ENCODE data around the gene TUG1.
A peak's percentile ranks its signal among the peaks of the same experiment; 100 is the strongest.

Gene TUG1

DNA sequence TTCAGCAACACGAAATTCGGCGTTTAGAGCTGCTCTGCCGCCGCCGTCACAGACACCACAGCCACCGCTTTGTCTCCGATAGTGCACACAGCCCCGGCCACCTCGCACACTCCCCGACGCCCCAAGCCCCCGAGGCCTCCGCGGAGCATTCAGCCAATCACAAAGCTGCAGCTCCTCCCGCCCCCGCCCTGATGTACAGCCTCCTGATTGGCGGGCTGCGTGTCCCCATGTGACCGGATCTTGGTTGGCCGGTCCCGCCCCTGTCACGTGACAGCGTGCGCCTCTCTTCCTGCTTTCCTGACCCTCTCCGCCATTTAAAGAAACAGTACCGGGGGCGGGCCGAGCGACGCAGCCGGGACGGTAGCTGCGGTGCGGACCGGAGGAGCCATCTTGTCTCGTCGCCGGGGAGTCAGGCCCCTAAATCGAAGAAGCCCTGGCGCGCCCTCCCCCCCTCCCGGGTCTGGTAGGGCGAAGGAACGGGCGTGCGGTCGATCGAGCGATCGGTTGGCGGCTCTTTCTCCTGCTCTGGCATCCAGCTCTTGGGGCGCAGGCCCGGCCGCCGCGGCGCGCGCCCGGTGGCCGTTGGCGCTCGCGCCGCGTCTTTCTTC lies at the start of gene TUG1:
Gene TUG1 (plus strand): TSS at position 342 of the 608 bp plus-strand sequence.
- DNase-seq, result peak; percentile 98

DNA sequence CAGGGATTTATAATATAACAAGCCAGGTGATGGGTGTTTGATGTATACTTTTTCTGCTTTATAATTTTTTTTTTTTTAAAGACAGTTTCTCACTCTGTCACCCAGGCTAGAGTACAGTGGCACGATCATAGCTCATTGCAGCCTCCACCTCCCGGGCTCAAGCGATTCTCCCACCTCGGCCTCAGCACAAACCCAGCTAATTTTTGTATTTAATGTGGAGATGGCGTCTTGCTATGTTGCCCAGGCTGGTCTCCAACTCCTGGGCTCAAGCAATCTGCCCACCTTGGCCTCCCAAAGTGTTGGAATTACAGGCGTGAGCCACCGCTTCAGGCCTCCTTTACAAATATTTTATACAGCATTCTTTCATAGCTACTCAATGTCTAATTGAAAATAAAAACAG lies 49.1 kb upstream of the TUG1 start:
- DNase-seq, result no peak

DNA sequence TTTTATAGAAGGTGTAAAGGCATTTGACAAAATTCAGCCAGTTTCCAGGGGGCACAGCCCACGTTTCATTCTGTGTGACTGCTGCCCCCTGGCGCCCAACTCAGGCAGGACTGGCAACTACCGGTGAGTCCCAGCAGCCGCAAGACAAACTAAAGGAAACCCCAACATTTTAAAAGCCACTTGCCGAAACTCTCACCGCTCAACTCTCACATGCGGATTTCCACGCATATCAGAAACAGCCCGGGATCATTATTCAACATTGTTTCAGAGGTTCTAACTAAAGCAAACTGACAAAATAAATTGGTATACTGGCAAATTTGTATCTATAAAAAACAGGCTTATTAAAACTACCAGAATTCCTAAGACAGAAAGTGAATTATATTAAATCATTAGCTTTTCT lies 48.7 kb upstream of the TUG1 start:
- peak; percentile 70 for DNase-seq

DNA sequence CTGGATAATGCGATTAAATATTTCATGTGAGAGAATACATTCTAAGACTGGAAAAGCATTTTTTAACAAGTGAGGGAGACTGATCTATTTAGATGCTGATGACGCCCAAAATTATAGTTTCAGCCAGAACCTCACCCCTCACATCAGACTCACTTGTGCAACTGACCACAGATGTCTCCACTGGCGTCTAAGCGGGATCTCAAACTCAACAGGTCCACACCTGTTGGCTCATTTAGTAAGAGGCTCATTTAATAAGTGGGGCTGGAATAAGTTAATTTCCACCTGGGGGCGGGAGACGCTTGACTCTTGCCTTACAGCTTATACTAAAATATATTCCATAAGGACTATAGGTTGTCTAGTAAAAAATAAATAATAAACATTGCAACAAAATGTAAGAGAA lies 48.0 kb upstream of the TUG1 start:
- no peak for DNase-seq

DNA sequence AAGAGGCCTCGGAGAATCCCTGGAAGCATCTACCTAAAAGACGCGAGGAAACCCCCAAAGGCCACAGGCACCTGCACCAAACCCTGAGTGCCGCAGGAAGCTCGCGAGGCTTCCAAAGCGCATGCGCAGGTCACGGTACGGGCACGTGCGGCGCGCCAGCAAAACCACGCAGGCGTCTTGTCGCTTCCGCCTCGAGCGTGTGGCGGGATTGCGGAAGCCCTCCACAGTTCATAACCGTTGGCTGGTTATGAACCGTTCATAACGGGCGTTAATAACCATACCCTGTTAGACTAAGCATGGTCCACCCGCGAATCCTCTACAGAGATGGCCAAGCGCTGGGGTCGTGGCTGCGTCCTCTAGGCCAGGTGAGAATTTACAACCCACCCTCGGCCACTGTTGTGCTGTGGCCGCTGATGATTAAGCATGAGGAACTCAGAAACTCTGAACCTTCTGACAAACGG lies 46.9 kb upstream of the TUG1 start:
- DNase-seq, result no peak

DNA sequence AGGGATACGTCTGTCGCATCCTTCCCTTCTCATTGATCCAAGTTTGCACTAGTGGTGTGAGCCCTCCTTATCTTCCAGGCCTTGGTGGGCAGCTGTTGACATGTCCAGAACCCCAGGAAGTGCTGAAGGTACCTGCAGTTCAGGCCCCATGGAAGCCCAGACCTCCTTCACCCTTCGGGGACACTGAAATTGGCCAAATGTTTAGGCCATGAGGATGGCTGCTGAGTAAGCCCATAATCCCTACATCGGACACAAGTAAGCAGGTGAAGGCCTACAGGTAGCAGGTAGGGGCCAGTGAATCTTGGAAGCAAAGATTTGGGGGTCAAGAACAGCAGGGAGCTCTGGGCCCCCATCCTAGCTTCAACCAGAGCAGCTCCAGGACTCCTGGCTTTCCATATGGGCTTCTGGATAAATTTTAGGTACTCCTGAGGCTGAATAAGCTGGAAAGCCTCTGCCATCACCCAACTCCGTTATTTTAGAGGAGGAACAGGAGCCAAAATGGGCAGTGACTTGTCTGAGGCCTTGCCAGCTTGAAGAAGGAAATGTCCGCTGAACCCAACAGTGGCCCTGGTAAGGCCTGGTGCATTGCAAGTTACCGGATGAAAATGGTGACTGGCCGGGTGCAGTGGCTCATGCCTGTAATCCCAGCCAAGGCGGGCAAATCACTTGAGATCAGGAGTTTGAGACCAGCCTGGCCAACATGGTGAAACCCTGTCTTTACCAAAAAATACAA lies 45.7 kb upstream of the TUG1 start:
- no peak for DNase-seq

DNA sequence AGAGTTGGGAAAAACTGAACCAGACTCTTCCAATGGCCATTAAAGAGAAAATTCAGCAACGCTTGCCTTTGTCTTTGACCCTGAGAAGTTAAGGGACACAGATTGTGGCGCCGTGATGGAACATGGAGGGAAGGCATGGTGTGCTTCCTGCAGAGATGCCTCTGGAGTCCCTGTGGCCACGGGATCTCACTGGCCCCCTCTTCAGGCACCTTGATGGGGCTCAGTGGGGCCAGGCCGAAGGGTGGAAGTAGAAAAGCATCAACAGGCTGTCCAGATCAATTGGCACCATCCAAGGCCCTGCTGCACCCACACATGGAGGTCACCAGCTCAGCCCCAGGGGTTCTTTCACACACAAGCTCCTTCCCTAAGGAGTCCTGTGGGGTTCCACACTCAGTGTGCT lies 43.4 kb upstream of the TUG1 start:
- DNase-seq, result no peak

DNA sequence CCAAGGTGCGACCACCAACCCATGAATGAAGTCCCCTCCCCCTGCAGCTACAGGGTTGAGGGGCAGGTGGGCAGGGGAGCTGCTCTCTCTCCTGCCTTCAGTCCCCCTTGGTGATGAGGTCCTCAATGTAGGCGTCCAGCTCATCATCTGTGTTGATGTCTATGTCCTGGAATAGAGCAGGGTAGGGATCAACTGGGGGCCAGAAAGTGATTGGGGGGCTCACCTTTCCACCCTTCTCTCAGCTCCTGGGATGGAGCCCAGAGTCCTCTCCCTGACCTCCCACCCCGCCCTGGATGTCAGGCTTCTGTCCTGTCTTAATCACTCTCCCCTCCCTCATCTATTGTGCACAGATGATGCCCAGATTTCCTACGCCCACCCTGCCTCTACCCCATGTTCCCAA lies 42.4 kb upstream of the TUG1 start:
- no peak for DNase-seq

DNA sequence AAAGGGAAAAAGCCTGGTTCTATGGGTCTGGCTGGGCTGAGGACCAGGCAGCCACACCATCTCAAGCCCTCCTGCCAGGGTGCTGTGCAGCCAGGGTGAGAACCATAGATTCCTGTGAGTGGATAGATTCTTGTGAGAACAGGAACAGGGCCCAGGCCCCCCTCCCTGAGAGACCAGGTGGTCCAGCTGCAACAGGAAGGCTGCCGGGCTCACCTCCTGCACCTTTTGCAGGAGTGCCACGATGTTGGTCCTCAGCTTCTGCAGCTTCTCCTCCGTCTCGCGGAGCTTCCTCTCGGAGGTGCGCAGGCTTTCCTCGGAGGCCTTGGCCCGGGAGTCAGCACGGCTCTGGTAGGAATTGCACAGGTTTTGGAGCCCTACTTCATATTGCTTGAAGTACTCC lies 41.3 kb upstream of the TUG1 start:
- no peak for DNase-seq

DNA sequence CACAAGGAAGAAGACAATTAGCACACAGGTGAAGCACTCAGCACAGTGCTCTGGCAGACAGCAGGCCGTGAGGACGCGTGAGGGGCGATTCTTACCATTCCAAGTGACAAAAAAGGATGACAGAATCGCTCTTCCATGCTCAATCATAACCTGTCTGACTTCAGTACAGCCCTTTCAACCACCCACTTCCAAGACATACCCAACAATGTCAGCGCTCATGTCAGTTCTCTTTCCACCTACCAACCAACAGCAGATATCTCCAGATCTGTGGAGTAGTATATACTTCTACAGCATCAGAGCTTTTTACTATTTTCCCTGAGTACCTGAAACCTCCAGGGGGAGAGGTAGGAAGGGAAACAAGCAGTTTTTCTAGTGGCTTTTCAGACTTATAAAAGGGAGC lies 40.7 kb upstream of the TUG1 start:
- no peak for DNase-seq

DNA sequence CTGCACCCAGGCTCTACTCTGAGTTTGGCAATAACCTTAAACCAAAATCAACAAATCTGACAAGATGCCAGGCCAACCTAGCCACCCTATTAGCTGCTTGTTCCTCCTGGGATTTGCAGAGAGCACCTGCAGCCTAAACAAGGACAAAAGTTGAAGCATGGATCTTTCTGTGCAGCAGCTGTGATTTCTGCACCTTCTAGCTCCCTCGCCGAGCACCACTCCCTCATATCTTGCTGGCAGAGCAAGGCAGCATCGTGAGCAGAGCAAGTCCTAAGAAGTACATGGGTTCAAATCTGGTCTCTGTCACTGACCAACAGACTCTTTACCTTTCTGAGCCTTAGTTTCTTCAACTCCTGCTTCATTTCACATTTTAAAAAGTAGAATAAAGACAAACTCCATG lies 38.8 kb upstream of the TUG1 start:
- DNase-seq, result no peak

DNA sequence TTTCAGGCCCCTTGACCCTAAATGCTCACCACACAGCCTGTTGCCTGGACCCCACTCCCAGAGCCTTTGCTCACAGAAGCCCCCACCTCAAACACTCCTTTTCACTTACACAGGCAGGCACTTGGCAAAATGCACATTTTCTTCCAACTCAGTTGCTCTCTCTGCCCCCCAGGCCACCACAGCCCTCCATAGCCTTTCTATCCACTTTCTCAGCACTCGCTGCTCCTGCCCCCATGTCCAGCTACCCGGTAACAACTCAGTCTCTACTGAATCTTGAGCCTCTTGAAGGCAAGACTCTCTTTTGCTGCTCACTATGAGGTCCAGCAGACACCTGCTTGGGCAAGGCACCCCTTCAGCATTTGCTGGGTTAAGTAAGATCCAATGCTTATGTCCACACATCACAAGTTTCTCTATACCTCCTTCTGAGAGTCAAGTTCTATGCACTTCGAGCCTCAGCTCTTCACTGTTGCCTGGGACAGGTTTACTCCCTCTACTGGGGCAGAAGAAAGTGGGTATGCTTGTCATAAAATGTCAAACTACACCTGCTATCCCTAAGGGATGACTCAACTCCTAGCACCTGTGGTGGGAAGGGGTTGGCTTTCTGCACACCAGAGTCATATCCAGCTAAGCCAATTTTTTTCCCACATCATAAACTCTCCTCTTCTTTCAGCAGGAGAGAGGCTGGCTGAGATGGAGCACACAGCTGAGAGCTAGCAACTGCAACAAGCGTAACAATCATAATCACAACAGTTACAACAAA lies 37.3 kb upstream of the TUG1 start:
- no peak for DNase-seq

DNA sequence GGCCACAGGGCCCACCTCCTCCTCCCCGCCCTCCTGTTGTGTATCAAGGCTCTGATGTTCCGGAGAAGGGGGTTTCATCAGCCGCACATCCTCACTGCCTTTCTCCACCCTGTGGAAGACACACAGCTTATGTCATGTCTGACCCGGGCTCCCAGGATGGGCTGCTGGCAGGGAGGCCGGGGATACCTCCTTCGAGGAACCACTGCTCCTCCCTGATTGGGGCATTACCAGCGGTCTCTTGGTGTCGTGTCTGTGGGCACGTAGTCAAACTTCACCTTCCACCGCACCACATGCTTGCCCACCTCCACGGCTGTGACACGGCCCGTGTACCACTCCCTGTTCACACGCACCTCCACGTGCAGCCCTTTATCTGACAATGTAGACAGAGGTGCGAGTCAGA lies 36.4 kb upstream of the TUG1 start:
- DNase-seq, result no peak

DNA sequence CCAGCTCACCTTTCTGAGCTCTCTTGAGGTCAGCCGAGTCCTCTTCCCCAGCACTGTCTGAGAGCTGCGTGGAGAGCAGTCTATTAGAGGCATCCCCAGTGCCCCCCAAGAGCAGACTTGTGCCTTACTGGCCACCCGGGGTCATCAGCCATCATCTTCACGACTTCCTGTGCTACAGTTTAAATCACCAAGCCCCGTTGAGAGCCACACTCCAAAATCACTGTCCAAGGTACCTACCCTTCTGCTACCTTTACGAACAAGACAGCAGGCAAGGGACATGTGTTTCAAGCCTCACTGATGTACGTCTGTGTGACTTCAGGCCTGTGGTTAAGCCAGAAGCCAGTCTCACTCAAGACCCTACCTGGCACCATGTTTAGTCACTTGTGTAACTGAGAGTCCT lies 35.6 kb upstream of the TUG1 start:
- DNase-seq, result no peak

DNA sequence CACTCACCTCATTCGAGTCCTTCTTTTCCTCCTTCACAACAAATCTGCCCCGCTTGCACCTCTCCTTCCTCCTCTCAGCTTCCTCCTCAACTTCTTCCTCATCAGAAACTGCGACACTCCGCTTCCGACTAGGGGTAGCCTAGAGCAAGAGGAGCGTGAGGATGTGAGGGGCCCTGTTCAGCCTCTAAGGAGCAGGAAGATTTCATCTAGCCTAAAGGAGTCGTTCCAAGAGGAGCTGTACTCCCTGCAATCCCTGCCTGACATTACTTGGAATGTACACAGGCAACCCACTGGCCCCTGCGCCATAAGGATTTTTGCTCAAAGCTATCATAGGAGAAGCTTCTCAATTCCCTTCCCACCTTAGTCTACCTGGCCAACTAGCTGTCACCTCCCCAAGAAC lies 35.0 kb upstream of the TUG1 start:
- DNase-seq, result no peak

DNA sequence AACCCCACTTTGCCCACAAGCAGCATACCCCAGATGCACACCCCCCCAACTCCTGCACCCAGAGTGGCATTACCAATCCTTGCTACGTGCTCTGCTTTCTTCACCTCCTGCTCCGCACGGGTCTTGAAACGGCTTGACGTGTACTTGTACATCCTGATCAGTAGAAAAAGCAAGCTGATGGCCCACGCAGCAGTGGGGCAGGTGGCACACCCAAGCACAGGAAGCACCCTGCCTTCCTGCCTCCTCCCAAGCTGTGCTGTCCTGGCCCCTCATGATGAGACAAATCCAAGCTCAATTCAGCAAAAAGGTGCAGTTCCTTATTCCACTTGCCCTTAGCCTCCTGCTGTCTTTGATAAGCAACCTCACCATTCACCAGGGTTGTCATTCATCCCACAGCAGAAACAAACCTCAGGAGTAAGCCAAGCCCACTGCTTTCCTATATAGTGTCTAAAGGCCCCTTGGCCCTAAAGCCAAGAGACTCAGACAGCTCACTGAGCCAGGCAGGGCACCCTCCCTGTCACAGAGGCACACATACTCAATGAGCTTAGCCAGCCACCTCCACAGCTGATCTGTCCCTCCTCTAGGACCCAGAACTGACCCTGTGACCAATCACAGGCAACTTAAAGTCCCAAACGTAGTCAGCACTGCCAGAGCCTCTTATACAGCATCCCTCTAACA lies 28.2 kb upstream of the TUG1 start:
- DNase-seq, result no peak

DNA sequence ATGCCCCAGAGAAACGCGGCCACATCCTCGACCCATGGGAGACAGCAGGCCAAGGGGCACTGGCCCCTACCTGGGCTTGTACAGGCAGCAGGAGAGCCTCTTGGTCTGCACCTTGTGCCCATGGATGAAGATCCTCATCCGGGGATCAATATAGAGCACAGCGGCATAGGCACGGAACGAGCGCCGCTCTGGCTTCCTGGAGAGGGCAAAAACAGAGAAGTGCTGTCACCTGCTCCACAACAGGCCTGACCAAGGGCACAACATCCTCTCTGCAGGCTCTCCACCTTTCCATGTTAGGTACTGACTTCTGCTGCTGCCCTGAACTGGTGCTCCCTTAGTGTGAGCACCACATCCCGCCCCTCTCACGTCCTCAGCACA lies 27.7 kb upstream of the TUG1 start:
- DNase-seq, result no peak

DNA sequence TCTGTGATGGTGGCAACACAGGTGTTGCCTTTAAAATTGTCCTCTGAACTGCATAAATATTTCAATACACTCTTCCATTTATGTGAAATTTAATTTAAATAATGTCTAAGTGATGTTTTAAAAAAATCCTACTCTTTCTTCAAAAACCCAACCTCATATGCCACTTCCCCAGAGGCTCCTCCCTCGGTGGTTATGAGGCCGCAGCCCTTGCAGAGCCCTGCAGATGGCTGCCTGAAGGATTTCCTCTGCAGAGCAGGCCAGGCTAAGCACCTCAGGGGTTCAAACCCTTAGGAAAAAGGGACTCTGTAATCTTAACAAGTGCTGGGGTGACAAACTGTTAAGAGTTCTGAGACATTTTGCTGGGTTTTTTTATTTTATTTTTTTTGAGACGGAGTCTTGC lies 25.7 kb upstream of the TUG1 start:
- no peak for DNase-seq

DNA sequence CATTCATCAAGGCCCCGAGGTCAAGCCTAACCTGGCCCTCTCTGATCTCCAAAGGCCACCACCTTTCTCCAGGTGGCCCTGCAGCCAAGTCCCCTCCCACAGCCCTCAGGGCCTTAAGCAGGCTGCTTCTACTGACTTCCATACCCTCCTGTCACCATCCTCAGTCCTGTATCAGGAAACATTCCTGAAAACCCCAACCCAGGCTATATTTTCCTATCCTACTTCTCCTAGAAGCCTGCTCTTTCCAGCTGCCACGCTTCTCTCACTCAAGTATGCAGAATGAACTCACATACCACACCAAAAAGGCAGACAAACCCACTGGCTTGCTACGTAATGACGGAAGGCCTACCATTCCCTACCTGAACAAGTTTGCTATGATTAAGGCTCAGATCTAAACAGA lies 24.1 kb upstream of the TUG1 start:
- DNase-seq, result no peak

DNA sequence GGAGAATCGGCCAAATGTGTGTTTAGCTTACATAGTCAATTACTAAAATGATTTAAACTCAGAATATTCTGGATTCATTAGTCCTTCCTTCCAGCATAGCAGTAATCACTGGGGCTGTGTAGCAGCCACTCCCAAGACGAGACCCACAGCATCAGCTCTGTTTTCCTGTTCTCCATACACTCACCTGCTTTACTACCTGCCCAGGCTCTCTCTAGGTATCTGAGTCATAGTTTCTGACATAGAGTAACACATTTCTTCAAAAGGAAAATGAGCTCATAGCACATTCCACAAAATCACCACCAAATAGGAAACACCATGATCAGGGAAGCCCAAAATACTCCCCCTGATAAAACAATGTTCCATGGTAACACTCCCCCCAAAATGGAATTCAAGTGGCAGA lies 23.4 kb upstream of the TUG1 start:
- no peak for DNase-seq

DNA sequence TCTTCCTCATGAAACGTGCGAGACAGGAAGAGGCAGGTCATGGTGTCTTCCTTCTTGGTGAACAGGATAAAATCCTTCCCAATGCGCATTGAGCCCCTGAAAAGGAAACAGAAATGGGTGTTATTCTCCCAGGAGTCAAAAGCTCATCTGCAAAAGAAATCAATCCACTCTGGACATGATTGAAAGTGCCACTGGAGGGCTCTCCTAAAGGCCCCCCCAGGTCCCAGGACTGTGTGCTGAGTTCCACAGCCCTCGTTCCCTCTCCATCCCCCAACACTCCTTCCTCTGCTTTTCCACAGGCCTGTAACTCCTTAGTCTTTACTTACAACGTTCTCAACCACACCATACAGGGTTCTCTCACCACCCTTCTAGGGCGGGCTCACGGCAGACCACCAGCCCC lies 22.7 kb upstream of the TUG1 start:
- DNase-seq, result no peak

DNA sequence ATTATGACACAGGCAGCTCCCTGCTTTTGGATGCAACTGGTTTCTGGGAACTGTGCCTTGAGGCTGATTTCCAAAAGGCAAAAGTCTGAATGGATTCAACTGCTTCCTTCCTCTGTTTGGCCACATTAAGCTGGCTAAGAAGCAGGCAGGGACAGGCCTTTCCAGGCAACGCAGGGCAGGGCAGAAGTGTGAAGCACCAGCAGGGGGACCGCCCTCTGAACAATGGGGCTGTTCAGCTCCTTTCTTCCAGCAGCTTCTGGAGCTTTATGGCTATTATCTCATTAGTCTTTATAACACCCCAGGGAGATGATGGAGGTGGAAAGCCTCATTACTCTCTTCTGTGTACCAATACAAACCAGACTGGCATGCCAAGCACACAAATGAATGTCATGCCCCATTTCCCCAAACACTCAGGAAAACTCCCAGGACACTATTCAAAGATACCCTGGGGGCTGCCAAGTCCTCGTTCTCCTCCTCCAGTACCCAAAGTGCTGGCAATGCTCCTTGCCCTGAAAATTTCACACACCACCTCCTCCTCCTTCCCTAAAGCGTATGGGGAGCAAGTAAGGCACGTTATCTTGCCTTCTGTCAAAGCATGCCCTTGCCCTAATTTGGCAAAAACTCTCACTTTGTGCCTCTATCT lies 21.8 kb upstream of the TUG1 start:
- peak; percentile 51 for DNase-seq

DNA sequence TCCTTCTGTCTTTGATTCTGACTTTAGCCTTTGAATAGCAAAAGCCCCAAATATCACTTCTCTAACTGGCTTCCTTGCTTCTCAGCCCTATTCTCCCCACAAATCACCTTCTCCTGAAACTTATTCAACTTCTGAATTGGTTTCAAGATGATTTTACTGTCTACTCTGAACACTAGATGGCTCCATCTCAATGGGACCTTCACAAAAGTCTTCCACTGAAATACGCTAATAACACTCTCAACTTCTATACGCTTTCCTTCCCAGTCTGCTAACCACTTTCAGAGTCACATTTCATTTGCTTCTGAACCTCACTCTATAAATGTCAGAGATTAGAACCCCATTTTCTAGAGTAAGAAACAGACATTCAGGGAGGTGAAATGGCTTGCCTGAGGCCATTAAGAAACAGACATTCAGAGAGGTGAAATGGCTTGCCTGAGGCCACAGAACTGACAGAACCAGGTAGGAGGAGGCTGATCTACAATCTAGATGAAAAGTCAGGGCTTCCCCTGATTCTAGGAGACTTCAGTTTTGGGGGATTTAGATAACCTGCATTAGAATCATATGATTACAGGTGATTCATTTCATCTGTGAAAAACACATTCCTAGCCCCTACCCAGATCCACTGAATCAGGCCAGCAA lies 21.1 kb upstream of the TUG1 start:
- DNase-seq, result peak; percentile 37
